ENCODE results near the gene INF2.

The INF2 gene

DNA sequence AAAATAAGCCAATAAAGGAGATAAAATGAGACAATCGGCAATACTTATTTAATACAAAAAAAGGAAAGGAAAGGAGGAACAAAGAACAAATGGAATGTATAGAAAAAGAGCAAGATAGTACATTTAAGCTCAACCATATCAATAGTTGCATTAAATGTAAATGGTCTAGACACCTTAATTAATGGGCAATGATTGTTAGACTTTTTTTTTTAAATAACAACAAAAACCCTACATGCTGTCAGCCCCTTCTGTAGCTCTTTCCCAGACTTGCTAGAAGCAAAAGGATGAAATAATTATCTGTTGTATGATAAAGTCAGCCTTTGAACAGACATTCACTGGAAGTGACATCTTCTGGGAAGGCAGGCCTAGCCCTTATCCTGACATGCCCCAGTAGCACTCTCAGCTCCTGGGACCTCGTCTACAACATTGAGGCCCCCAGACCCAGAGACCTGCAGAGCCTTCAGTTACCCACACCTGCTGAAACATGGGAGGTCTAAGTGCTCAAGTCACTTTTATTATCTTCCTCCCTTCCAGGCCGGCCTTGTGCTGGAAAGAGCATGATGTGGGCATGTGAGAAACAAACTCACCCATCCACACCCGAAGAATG lies 76.9 kb downstream of the INF2 start:
- TF ChIP-seq EP300 (IDR thresholded peaks at IDR 0.05; ENCODE audit: borderline replicate concordance): no peak
- no peak for TF ChIP-seq TEAD4 (IDR thresholded peaks at IDR 0.05)
- no peak for TF ChIP-seq YY1 (IDR thresholded peaks at IDR 0.05; ENCODE audit: low read depth)
- TF ChIP-seq EGR1 (IDR thresholded peaks at IDR 0.05): no peak
- TF ChIP-seq TCF12 (IDR thresholded peaks at IDR 0.05; ENCODE audit: low read depth): no peak
- TF ChIP-seq NFIC (IDR thresholded peaks at IDR 0.05): no peak
- no peak for TF ChIP-seq TAF1 (IDR thresholded peaks at IDR 0.05; ENCODE audit: low read depth)
- TF ChIP-seq CEBPB (IDR thresholded peaks at IDR 0.05): no peak
- no peak for TF ChIP-seq MAX (IDR thresholded peaks at IDR 0.05)
- no peak for TF ChIP-seq USF1 (IDR thresholded peaks at IDR 0.05)
- no peak for TF ChIP-seq ZBTB7A (IDR thresholded peaks at IDR 0.05; ENCODE audit: low read depth)
- TF ChIP-seq, protein P1, sequence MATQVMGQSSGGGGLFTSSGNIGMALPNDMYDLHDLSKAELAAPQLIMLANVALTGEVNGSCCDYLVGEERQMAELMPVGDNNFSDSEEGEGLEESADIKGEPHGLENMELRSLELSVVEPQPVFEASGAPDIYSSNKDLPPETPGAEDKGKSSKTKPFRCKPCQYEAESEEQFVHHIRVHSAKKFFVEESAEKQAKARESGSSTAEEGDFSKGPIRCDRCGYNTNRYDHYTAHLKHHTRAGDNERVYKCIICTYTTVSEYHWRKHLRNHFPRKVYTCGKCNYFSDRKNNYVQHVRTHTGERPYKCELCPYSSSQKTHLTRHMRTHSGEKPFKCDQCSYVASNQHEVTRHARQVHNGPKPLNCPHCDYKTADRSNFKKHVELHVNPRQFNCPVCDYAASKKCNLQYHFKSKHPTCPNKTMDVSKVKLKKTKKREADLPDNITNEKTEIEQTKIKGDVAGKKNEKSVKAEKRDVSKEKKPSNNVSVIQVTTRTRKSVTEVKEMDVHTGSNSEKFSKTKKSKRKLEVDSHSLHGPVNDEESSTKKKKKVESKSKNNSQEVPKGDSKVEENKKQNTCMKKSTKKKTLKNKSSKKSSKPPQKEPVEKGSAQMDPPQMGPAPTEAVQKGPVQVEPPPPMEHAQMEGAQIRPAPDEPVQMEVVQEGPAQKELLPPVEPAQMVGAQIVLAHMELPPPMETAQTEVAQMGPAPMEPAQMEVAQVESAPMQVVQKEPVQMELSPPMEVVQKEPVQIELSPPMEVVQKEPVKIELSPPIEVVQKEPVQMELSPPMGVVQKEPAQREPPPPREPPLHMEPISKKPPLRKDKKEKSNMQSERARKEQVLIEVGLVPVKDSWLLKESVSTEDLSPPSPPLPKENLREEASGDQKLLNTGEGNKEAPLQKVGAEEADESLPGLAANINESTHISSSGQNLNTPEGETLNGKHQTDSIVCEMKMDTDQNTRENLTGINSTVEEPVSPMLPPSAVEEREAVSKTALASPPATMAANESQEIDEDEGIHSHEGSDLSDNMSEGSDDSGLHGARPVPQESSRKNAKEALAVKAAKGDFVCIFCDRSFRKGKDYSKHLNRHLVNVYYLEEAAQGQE (IDR thresholded peaks at IDR 0.05; ENCODE audit: low read depth): no peak
- TF ChIP-seq FOXM1 (IDR thresholded peaks at IDR 0.05; ENCODE audit: borderline replicate concordance, low read depth): no peak
- TF ChIP-seq CREB1 (IDR thresholded peaks at IDR 0.05; ENCODE audit: low read depth): no peak
- TF ChIP-seq RAD21 (IDR thresholded peaks at IDR 0.05; ENCODE audit: low read depth): no peak

GRCh38 chr14:104766863-104767633 lies 77.6 kb downstream of the INF2 start:
- TF ChIP-seq, protein P1 (IDR thresholded peaks at IDR 0.05; ENCODE audit: low read depth): no peak
- TF ChIP-seq TEAD4 (IDR thresholded peaks at IDR 0.05) (no peak), EP300 (IDR thresholded peaks at IDR 0.05; ENCODE audit: borderline replicate concordance) (no peak), ZBTB7A (IDR thresholded peaks at IDR 0.05; ENCODE audit: low read depth) (no peak), CREB1 (IDR thresholded peaks at IDR 0.05; ENCODE audit: low read depth) (no peak), CEBPB (IDR thresholded peaks at IDR 0.05) (no peak), FOXM1 (IDR thresholded peaks at IDR 0.05; ENCODE audit: borderline replicate concordance, low read depth) (no peak), NFIC (IDR thresholded peaks at IDR 0.05) (no peak), TAF1 (IDR thresholded peaks at IDR 0.05; ENCODE audit: low read depth) (no peak), YY1 (IDR thresholded peaks at IDR 0.05; ENCODE audit: low read depth) (no peak), TCF12 (IDR thresholded peaks at IDR 0.05; ENCODE audit: low read depth) (no peak)

DNA sequence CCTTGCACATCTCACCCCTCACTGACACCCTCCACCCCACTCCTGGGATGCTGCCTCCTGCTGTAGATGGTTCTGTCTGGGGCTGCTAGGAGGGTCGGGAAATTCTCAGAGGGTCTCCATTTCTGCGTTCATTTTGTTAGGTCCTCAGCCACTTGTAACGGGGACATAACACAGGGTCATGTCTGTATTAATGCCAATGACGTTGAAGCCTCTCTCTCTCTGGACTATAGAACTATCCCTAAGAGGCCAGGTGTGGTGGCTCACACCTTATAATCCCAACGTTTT lies 78.2 kb downstream of the INF2 start:
- TF ChIP-seq USF1 (IDR thresholded peaks at IDR 0.05) (no peak), TCF12 (IDR thresholded peaks at IDR 0.05; ENCODE audit: low read depth) (no peak), CREB1 (IDR thresholded peaks at IDR 0.05; ENCODE audit: low read depth) (no peak), RAD21 (IDR thresholded peaks at IDR 0.05; ENCODE audit: low read depth) (no peak), NFIC (IDR thresholded peaks at IDR 0.05) (no peak), TAF1 (IDR thresholded peaks at IDR 0.05; ENCODE audit: low read depth) (no peak), MAX (IDR thresholded peaks at IDR 0.05) (no peak), EP300 (IDR thresholded peaks at IDR 0.05; ENCODE audit: borderline replicate concordance) (no peak), YY1 (IDR thresholded peaks at IDR 0.05; ENCODE audit: low read depth) (no peak), ZBTB7A (IDR thresholded peaks at IDR 0.05; ENCODE audit: low read depth) (no peak), TEAD4 (IDR thresholded peaks at IDR 0.05) (no peak), CEBPB (IDR thresholded peaks at IDR 0.05) (no peak), FOXM1 (IDR thresholded peaks at IDR 0.05; ENCODE audit: borderline replicate concordance, low read depth) (no peak), EGR1 (IDR thresholded peaks at IDR 0.05) (no peak)
- TF ChIP-seq, protein P1 (IDR thresholded peaks at IDR 0.05; ENCODE audit: low read depth): no peak

Data from Ishikawa (cell line).